GM21576 (cell line): ENCODE data around the gene RCCD1.
"Not testable (repeated sequence)": the region's sequence is repeated elsewhere in the genome, so short reads cannot be mapped to it uniquely, and the experiment has no call there.

ENCODE experiments used
- ATAC-seq: cut with Tn5 transposase; IDR thresholded peaks from one replicate; pipeline ENCODE4 v1.9.1; 2021; ENCODE audit warnings: mild to moderate bottlenecking, moderate library complexity; ENCODE audit not compliant: unreplicated experiment

RCCD1 gene

GRCh38 chr15:90954712-90955623, at the start of gene RCCD1:
Gene RCCD1 (plus strand): TSS chr15:90954884. CDS start chr15:90956735, 1,851 bp downstream.
- peak; percentile 91 for ATAC-seq

DNA sequence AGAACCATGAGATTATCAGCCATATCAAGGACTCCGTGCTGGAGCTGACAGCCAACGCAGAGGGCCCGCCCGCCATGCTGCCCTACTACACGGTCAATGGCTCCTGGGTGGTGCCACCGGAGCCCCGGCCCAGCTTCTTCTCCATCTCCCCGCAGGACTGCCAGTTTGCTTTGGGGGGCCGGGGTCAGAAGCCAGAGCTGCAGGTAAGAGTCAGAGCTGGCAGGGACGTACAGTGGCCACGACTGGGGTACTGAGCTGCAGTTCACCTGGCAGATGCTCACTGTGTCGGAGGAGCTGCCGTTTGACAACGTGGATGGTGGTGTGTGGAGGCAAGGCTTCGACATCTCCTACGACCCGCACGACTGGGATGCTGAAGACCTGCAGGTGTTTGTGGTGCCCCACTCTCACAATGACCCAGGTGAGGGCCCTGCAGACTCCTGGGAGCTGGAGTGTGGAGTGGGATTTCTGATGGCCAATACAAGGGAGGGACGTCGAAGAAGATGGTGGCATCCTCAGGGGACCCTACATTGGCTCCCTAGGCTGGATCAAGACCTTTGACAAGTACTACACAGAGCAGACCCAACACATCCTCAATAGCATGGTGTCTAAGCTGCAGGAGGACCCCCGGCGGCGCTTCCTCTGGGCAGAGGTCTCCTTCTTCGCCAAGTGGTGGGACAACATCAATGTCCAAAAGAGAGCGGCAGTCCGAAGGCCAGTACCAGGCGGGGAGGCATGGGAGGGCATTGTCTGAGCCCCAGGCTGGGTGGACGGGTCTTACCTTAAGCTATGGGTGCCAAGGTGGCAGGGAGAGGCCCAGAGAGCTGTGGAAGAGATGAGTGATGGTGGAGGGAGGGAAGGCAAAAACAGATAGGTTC, 49.1 kb upstream of the RCCD1 start:
- no peak for ATAC-seq

DNA sequence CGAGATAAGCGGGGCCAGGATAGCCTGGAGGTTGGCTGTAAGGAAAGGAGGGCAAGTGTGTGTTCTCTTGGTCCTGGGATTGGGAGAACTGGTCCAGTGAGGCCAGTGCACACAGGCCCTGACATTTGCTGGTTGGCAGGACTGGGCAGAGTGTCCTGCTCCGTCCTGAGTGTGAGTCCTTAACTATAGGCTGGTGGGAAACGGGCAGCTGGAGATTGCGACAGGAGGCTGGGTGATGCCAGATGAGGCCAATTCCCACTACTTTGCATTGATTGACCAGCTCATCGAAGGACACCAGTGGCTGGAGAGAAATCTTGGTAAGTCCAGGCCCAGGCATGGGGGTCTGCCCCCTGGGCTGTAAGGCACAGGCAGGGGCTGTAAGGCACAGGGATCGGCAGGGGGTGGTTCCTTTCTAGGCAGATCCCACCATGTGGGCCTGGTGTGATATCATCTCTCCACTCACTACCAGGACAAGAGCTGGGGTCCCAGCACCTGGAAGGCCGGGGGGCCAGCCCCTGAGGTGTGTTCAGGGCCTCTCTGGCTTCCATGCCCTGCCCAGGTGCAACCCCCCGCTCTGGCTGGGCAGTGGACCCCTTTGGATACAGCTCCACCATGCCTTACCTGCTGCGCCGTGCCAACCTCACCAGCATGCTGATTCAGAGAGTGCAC, 48.4 kb upstream of the RCCD1 start:
- no peak for ATAC-seq

GRCh38 chr15:90907051-90907660, 47.5 kb upstream of the RCCD1 start:
- no peak for ATAC-seq

DNA sequence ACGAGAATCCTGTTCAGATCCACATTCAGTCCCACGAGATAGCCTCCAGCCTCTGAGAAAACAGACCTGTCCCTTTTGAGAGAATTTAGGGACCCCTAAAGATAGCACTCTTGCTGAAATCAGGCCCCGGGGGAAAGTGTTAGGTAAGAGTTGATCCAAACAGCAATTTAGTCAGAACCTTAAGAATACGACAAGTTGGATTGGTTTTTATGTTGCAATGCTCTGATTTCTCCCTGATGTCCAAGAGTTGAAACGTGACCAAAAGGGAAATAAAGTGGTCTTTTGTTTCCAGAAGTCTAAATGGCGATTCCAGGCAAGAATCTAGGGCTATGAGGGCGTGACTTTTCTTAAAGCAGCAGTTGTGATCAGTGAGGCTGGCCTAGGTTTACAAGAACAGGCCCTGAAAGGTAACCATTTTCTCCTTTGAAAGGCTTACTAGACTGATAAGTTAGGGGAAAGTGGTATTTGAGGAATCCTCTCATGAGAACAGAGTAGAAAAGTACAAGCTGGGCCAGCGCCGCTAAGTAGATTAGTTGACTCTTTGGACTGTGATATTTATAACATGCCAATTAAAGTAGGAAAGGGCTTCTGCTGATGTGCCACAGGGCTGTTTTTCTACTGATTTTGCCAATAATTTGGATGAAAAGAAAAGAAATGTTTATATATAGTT, 46.7 kb upstream of the RCCD1 start:
- no peak for ATAC-seq

- ATAC-seq: not testable (repeated sequence)
Measured at GRCh38 chr15:90909449-90909848, 45.2 kb upstream of the RCCD1 start.

DNA sequence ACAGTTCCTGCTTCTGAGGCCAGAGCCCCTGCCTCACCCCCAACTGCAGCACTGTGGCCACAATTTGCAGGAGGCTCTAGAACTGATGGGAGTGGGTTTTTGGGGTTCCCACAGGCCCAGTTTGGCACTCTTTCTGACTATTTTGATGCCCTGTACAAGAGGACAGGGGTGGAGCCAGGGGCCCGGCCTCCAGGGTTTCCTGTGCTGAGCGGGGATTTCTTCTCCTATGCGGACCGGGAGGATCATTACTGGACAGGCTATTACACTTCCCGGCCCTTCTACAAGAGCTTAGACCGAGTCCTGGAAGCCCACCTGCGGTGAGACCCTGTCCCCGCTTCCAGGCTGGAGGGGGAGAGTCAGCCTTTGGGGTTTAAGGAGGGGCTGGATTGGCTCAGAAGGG, 44.7 kb upstream of the RCCD1 start:
- no peak for ATAC-seq

DNA sequence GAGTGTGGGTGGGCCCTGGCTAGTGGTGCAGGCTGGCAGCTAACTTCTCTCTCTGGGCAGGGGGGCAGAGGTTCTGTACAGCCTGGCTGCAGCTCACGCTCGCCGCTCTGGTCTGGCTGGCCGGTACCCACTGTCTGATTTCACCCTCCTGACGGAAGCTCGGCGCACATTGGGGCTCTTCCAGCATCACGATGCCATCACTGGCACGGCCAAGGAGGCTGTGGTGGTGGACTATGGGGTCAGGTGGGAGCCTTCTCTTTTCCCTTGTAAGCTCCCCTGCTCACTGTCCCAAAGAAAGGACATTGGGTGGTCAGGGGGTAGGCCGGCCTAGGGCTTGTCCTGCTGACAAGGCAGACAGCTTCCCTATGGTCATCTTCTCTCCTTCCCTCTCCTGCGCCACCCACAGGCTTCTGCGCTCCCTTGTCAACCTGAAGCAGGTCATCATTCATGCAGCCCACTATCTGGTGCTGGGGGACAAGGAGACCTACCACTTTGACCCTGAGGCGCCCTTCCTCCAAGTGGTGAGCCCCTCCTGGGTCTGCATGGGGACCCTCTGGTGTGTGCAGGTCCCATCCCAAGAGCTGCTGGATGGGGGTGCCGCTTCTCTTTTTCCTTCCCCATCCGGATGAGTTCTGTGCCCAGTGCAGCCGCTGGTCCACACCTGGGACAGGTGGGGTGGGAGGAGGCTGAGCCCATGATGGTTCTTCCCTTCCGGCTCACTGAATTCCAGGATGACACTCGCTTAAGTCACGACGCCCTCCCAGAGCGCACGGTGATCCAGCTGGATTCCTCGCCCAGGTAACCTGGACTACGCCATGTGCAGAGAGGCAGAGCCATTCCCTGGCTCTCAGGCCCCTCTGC, 44.0 kb upstream of the RCCD1 start:
- no peak for ATAC-seq

GRCh38 chr15:90911302-90911623, 43.4 kb upstream of the RCCD1 start:
- ATAC-seq: no peak

DNA sequence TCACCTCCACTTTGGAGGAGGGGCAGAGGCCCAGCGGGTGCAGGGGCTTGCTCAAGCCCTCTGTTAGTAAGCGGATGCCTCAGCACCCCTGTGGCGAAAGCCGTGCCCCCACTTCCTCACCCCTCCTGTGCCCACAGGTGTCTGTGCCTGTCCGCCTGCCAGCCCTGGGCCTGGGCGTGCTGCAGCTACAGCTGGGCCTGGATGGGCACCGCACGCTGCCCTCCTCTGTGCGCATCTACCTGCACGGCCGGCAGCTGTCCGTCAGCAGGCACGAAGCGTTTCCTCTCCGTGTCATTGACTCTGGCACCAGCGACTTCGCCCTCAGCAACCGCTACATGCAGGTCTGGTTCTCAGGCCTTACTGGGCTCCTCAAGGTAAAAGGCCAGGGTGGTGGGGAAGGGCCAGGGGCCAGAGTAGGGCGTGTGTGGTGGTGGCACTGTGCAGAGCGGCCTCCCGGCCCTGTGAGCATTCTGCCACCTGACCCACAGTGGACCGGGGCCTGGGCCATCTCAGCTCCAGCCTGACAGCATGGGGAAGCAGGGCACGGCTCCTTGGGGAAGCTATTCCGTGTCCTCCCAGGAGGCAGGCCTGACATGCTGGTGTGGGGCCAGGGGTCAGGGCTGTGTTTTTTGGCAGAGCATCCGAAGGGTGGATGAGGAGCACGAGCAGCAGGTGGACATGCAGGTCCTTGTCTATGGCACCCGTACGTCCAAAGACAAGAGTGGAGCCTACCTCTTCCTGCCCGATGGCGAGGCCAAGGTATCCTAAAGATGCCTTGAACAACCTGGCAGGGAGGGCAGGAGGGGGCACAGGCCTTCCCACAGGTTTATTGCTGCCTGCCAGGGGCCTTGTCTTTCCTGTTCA, 42.5 kb upstream of the RCCD1 start:
- ATAC-seq: no peak

GRCh38 chr15:90912770-90913075, 42.0 kb upstream of the RCCD1 start:
- no peak for ATAC-seq

- ATAC-seq: no peak
Measured at GRCh38 chr15:90913398-90913944, 41.2 kb upstream of the RCCD1 start.

DNA sequence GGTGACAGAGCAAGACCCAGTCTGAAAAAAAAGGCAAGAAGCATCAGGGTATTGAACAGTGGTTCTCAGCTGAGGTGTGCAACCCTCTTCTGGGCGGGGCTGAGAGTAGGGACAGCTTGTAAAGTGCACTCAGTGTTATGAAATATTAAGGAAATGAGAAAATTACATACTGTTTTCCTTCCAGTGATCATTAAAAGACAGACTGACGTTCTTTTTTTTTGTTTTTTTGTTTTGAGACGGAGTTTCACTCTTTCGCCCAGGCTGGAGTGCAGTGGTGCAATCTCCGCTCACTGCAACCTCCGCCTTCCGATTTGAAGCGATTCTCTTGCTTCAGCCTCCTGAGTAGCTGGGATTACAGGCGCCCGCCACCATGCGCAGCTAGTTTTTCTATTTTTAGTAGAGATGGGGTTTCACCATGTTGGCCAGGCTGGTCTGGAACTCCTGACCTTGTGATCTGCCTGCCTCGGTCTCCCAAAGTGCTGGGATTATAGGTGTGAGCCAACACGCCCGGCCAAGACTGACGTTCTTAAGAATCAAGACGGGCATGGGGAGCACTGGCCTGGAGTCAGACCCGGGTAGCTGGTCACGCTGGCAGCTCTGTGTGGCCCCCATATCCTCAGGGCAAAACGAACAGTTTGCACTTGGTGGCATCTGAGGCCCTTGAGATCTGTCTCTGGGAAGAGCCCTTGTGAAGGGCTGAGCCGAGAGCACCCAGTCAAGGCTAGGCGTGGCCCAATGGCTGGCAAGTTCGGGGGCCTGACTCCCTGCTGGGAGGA, 40.2 kb upstream of the RCCD1 start:
- ATAC-seq: no peak

GRCh38 chr15:90915216-90915807, 39.4 kb upstream of the RCCD1 start:
- no peak for ATAC-seq

GRCh38 chr15:90915808-90916440, 38.8 kb upstream of the RCCD1 start:
- ATAC-seq: no peak

DNA sequence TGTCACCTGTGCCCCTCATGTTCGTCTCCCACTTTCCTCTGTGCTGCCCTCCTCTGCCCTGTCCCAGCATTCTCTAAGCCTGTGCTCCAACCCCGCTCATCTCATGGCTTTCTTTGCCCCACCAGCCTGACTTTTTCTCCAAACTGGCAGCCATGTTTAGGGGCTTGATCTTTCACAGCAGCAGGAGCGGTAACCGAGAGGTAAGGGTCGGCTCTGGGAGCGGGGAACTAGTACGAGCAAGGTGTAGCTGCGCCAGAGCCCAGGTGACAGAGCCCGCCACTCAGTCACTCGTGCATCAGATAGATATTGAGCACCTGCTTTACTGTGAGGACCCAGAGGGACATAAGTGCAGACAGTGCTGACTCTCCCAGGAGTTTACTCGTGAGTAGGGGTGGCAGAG, 38.2 kb upstream of the RCCD1 start:
- ATAC-seq: no peak

- no peak for ATAC-seq
Measured at GRCh38 chr15:90917569-90917968, 37.1 kb upstream of the RCCD1 start.
